Loucy (cell line): ENCODE results near the gene NPY.

Source experiments
- H2AFZ ChIP-seq: fragments of 200-600 bp; sonication (generic); 2 replicates; pipeline ENCODE4 v1.6.0; 2016; ENCODE audit warnings: antibody characterized with exemption, mild to moderate bottlenecking, low read length, moderate library complexity
- H3F3A ChIP-seq: fragments of 200-600 bp; 2 replicates; pipeline ENCODE4 v1.6.0; 2016; ENCODE audit warnings: antibody characterized with exemption, low read depth, mild to moderate bottlenecking
- H3K27me3 ChIP-seq: fragments of 200-600 bp; sonication (generic); 2 replicates; pipeline ENCODE4 v1.6.1; 2014; ENCODE audit warnings: low read length, mild to moderate bottlenecking; ENCODE audit not compliant: insufficient read depth, poor library complexity, severe bottlenecking
- H3K36me3 ChIP-seq: fragments of 200-600 bp; sonication (generic); 2 replicates; pipeline ENCODE4 v1.6.1; 2016; ENCODE audit warnings: low read length; ENCODE audit not compliant: insufficient read depth
- H3K4me1 ChIP-seq: fragments of 200-600 bp; sonication (generic); 2 replicates; pipeline ENCODE4 v1.5.1; 2014; ENCODE audit warnings: low read length, mild to moderate bottlenecking; ENCODE audit not compliant: insufficient read depth, poor library complexity, severe bottlenecking
- H3K4me2 ChIP-seq: fragments of 200-600 bp; sonication (generic); 2 replicates; pipeline ENCODE4 v1.6.0; 2014; ENCODE audit warnings: antibody characterized with exemption, low read length, low read depth, mild to moderate bottlenecking; ENCODE audit not compliant: poor library complexity, severe bottlenecking
- H3K4me3 ChIP-seq: fragments of 200-600 bp; sonication (generic); 2 replicates; pipeline ENCODE4 v1.5.1; 2014; ENCODE audit warnings: low read length, mild to moderate bottlenecking, mixed read lengths; ENCODE audit not compliant: poor library complexity, severe bottlenecking
- H3K79me2 ChIP-seq: fragments of 200-600 bp; sonication (generic); 2 replicates; pipeline ENCODE4 v1.6.1; 2014; ENCODE audit warnings: low read length; ENCODE audit not compliant: insufficient read depth
- H3K9ac ChIP-seq: fragments of 200-600 bp; sonication (generic); 2 replicates; pipeline ENCODE4 v1.6.0; 2014; ENCODE audit warnings: mild to moderate bottlenecking, low read depth, low read length, moderate library complexity; ENCODE audit not compliant: poor library complexity, severe bottlenecking
- H3K9me2 ChIP-seq: fragments of 200-600 bp; sonication (generic); replicated peaks from 2 replicates; pipeline ENCODE4 v1.6.1; 2016; ENCODE audit warnings: low read depth, low read length, mixed read lengths
- H3K9me3 ChIP-seq: fragments of 200-600 bp; sonication (generic); 2 replicates; pipeline ENCODE4 v1.6.1; 2014; ENCODE audit warnings: mild to moderate bottlenecking, antibody characterized with exemption, low read length, low read depth; ENCODE audit not compliant: insufficient read depth
- H4K20me1 ChIP-seq: fragments of 200-600 bp; sonication (generic); 2 replicates; pipeline ENCODE4 v1.6.0; 2014; ENCODE audit warnings: antibody characterized with exemption, low read length, mild to moderate bottlenecking; ENCODE audit not compliant: insufficient read depth, poor library complexity, severe bottlenecking
- EZH2phosphoT487 ChIP-seq: fragments of 200-600 bp; IDR thresholded peaks from 2 replicates; pipeline ENCODE4 v1.6.1; 2018; ENCODE audit warnings: antibody characterized with exemption, mild to moderate bottlenecking, moderate library complexity, borderline replicate concordance
- TF ChIP-seq, protein P1 (sequence below): fragments of 200-600 bp; sonication (generic); conservative IDR thresholded peaks from 2 replicates; pipeline ENCODE4 v1.5.1; 2014; ENCODE audit warnings: mild to moderate bottlenecking, antibody characterized with exemption, low read length

NPY gene

DNA sequence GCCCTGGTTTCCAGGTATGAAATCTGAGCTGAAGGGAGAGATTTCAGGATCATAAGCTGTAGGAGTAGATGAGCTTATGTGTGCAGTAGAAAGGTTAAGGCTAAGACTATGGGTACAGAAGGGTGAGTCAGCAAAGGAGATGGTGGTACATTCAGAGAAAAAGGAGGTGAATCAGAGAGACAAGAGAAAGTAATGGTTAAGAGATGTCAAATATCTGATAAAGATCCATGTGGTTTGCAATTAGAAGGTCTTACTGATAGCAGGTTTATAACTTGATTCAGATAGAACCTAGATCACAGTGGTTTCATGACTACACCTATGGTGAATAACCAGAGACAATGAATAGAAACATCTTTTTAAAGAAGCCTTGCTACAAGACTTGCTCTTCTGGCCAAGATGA lies 4.5 kb upstream of the NPY start:
- H2AFZ ChIP-seq, result no peak overlapping the region
- H3F3A ChIP-seq, result no peaks in the 10 kb centered on the region
- no peaks in the 10 kb centered on the region for H3K9me3 ChIP-seq
- no peaks in the 10 kb centered on the region for H3K79me2 ChIP-seq
- no peaks in the 10 kb centered on the region for H3K36me3 ChIP-seq
- H3K9me2 ChIP-seq, result no peaks in the 10 kb centered on the region
- no peak overlapping the region for H3K9ac ChIP-seq
- no peak overlapping the region for H3K4me2 ChIP-seq
- H3K4me3 ChIP-seq, result no peak overlapping the region
- H3K27me3 ChIP-seq, result no peaks in the 10 kb centered on the region
- TF ChIP-seq, protein P1, sequence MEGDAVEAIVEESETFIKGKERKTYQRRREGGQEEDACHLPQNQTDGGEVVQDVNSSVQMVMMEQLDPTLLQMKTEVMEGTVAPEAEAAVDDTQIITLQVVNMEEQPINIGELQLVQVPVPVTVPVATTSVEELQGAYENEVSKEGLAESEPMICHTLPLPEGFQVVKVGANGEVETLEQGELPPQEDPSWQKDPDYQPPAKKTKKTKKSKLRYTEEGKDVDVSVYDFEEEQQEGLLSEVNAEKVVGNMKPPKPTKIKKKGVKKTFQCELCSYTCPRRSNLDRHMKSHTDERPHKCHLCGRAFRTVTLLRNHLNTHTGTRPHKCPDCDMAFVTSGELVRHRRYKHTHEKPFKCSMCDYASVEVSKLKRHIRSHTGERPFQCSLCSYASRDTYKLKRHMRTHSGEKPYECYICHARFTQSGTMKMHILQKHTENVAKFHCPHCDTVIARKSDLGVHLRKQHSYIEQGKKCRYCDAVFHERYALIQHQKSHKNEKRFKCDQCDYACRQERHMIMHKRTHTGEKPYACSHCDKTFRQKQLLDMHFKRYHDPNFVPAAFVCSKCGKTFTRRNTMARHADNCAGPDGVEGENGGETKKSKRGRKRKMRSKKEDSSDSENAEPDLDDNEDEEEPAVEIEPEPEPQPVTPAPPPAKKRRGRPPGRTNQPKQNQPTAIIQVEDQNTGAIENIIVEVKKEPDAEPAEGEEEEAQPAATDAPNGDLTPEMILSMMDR, result no peak
- TF ChIP-seq EZH2phosphoT487, result no peak
- H4K20me1 ChIP-seq, result no peaks in the 10 kb centered on the region
- no peaks in the 10 kb centered on the region for H3K4me1 ChIP-seq

DNA sequence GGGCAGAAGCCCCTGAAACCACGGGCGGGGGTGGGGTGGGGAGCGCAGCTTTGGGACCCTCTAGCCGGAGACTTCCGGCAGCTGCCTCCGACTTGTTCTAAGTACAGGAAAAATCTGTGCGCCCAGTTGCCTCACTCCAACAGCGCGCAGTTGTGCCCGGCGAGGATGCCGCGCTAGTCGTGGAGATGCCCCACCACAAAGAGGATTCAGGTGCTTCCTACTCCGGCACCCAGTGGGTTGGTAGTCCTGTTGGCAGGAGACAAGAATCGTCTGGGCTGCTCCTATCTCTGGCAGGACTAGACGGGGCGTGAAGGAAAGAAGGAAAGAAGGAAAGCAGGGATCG lies 465 bp upstream of the NPY start:
- H3K4me1 ChIP-seq, result no peaks in the 10 kb centered on the region
- H3F3A ChIP-seq, result no peaks in the 10 kb centered on the region
- H3K79me2 ChIP-seq, result no peaks in the 10 kb centered on the region
- no peaks in the 10 kb centered on the region for H3K27me3 ChIP-seq
- H3K9ac ChIP-seq, result no peak overlapping the region
- H3K9me2 ChIP-seq, result no peaks in the 10 kb centered on the region
- H4K20me1 ChIP-seq, result no peaks in the 10 kb centered on the region
- no peak for TF ChIP-seq EZH2phosphoT487
- TF ChIP-seq, protein P1, result no peak
- H3K4me3 ChIP-seq, result peak overlapping the region; percentile 38
- H3K9me3 ChIP-seq, result no peaks in the 10 kb centered on the region
- H3K36me3 ChIP-seq, result no peaks in the 10 kb centered on the region
- H2AFZ ChIP-seq, result peak overlapping the region; percentile 66; the same call in 1 of the 2 replicates
- peak overlapping the region; percentile 39 for H3K4me2 ChIP-seq

DNA sequence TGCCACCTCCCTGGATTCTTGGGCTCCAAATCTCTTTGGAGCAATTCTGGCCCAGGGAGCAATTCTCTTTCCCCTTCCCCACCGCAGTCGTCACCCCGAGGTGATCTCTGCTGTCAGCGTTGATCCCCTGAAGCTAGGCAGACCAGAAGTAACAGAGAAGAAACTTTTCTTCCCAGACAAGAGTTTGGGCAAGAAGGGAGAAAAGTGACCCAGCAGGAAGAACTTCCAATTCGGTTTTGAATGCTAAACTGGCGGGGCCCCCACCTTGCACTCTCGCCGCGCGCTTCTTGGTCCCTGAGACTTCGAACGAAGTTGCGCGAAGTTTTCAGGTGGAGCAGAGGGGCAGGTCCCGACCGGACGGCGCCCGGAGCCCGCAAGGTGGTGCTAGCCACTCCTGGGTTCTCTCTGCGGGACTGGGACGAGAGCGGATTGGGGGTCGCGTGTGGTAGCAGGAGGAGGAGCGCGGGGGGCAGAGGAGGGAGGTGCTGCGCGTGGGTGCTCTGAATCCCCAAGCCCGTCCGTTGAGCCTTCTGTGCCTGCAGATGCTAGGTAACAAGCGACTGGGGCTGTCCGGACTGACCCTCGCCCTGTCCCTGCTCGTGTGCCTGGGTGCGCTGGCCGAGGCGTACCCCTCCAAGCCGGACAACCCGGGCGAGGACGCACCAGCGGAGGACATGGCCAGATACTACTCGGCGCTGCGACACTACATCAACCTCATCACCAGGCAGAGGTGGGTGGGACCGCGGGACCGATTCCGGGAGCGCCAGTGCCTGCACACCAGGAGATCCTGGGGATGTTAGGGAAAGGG lies 913 bp downstream of the NPY start:
- no peaks in the 10 kb centered on the region for H3K9me2 ChIP-seq
- H3K4me2 ChIP-seq, result no peak overlapping the region
- no peaks in the 10 kb centered on the region for H3K27me3 ChIP-seq
- H3K9ac ChIP-seq, result no peak overlapping the region
- H3K4me1 ChIP-seq, result peaks cover 2% of the 10 kb centered on the region
- H3K79me2 ChIP-seq, result no peaks in the 10 kb centered on the region
- H4K20me1 ChIP-seq, result no peaks in the 10 kb centered on the region
- H2AFZ ChIP-seq, result no peak overlapping the region
- no peak overlapping the region for H3K4me3 ChIP-seq
- no peaks in the 10 kb centered on the region for H3K9me3 ChIP-seq
- TF ChIP-seq, protein P1, result no peak
- no peak for TF ChIP-seq EZH2phosphoT487
- H3F3A ChIP-seq, result no peaks in the 10 kb centered on the region
- H3K36me3 ChIP-seq, result no peaks in the 10 kb centered on the region
